Stimulated activated CD4-positive, alpha-beta T cell treated with anti-CD3 and anti-CD28 coated beads, TNF-alpha, amount 100 ng/mL, for 4 hours (primary cell): ENCODE results near the gene SPINK1.
"Not testable (repeated sequence)": the region's sequence is repeated elsewhere in the genome, so short reads cannot be mapped to it uniquely, and the experiment has no call there.

Experiments used
- DNase-seq, 3 experiments: peaks; one replicate each; pipeline ENCODE4 v3.0.0-alpha.2; 2020; ENCODE audit warnings: low read depth in 3 of 3

Gene SPINK1

DNA sequence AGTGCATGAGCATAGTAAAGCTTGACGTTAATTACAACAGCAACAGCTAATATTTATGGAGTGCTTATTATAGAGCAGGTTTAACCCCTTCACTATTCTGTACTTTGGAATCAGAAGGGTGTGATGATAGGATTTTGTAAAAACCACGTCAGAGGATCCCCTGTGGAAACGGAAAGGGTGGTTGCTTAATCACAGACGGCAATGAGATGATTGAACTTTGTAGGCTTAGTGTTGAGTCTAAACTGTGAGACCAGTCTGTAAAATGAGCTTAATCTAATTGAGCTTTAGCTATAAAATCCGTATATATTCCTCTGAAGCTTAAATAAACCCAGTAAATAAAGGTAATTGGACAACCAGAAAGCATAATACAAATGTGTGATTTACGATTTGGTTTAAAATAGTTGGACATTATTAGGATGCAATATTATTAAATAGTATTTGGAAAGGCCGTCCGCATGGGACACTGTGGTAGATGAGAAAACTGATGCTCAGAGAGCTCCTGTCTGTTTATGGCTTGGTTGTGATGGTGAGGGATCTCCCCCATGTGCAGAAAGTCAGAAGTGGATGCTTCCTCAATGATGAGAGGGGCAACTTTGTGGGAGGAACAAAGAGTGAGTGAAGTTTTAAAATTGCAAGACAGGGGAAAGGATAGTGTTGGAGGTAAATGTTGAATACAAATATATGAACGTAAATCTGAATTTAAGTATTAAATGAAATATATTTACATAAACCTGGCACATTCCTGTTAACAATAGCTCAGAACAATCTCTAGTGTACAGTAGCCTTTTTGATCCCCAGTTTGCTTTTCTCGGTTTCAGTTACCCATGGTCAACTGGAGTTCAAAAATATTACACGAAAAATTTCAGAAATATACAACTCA, 23.7 kb upstream of the SPINK1 start:
- no peak for DNase-seq

DNA sequence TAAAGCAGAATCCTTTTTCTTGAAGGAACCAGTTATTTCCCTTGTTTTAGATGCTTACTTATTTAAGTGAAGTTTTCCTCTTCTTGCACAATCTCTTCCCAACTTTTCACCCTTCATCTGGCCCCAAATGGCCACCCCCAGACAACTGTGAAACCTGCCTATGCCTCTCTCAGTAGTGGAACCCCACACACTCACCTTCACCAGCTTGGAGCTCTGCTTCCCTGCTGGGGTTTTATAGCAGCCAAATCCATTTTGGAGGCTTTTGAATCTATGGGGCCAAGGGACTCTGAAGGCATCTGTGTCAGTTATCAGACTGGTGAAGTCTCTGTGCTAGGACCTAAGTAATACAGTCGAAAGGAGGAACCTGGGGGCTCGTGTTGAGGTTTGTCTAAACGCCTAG, 22.9 kb upstream of the SPINK1 start:
- no peak for DNase-seq

DNA sequence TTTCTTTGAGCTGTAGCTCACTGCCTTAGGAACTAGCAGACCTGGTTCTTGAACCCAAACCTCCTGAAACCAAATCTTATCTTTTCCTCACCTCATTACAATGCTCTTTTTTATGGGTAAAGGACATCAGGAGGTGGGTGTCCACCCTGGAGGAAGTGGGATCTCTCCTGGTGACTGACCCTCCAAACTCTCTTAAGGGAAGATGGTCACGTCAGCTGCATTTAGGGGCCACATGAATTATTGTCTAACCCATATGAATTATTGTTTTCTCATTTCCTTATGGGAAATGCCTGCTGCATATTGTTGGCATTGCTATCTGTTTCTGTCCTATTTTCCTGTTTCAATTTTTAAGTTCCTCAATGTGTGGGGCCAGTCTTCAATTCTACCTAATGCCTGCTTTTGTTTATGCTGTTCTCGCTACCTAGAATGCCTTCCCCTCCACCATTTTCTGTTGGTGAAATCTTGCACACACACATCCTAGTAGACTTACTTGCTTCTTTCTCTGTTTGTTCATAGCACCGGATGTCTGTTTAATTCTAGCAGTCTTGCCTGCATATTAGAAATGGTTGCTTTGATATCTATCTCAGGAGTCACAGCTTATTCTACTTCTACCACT, 22.0 kb upstream of the SPINK1 start:
- DNase-seq: no peak

DNA sequence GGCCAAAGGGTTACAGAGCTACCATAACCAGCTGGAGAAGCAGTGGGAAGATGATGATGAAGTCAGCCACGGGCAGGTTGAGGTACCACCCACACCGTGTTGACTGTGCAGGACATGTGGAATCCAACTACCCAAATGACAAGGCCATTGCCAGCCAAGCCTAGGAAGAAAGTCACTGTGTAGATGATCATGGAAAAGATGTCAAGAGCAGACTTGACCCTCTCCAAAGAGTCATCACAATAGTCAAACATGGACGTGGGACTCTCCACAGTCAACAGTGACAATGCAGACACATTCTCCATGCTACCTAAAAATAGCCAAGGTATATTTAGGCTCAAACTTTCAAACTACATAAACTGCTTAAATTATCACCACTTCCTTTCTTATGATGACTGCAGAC, 20.9 kb upstream of the SPINK1 start:
- DNase-seq: no peak

DNA sequence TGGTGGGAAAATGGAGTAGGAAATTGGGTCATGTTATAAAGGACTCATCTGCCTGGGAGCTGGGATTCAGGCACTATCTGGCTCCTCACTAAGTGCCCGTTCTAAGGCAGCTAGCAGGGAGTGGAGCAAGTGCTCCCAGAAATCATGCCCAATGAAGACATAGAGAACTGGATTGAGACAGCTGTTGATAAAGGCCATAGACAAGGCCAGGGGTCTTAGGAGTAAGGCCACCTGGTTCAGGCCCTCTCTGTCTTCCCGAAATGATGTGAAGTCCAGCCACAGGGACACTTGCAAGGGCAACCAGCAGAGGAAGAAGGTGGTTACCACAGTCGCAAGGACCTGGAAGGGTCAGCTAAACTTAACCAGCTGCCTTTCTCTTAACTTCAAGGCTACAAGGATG, 20.1 kb upstream of the SPINK1 start:
- no peak for DNase-seq

DNA sequence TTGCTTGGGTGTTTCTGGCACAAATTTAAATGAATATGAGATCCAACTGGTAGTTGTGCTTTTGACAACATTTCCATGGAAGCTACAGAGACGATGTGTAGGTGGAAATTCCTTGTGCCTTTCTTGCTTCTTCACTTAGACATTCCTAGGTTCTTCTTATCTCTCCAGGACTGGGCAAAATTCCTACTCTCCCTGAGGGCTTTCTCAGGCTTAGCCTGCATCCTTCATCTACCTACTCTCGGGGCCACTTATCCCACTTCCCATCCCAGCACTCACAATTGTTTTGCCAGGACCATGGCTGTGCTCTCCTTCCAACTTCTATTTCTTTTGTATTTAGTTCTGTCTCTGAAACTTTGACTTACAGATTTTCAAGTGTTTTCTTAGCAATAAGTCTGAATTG, 17.8 kb upstream of the SPINK1 start:
- no peak for DNase-seq

DNA sequence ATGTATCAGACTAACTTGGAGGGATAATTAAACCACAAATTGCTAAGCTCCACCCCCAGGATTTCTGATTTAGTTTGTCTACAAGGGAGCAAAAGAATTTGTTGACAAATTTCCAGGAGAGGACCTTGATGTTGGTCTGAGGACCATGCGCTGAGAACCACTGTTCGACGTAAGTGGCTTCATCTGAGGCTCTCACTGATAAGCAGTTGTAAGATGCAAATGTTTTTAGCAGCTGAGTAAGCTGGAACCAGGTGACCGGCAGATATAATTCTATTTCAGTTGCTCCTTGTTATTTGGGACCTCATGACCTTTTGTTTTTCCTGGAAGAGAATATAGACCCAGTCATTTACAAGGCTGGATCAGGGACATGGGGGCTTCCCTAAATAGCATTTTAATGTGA, 14.1 kb upstream of the SPINK1 start:
- no peak for DNase-seq

DNA sequence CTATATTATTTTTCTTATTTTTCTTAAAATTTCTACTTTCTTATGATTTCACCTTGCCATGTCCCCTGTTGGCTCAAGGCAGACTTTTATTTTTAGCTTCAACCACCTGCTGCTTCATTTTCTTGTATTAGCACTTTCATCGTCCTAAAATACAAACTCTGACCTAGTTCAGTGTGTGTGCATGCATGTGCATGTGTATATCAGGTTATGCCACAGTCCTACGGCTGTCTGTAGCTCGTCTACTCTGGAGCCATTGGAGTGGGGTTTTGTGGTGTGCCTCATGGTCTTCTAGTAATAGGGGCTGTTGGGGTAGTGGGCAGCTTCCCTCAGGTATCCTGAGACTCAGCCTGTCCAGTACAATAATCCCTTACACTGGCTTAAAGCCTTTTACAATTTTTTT, 13.4 kb upstream of the SPINK1 start:
- no peak for DNase-seq

DNA sequence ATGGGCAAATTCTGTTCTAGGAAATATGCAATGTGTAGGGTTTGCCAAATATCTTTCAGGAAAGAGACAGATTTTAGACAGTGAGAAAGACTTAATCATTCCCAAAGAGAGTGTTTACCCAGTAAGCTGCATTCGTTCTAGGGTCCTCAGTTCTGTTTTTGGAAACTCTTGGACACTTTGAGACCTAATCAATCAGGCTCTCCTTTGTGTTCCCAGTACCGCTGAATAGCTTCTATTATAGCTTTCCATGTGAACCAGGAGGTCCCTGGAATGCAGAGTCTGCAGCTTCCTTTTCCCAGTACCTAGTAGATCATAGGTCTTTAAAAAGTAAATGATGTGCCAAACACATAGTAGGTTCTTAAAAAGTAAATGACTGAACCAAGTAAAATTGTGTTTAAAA, 11.4 kb upstream of the SPINK1 start:
- DNase-seq: no peak

DNA sequence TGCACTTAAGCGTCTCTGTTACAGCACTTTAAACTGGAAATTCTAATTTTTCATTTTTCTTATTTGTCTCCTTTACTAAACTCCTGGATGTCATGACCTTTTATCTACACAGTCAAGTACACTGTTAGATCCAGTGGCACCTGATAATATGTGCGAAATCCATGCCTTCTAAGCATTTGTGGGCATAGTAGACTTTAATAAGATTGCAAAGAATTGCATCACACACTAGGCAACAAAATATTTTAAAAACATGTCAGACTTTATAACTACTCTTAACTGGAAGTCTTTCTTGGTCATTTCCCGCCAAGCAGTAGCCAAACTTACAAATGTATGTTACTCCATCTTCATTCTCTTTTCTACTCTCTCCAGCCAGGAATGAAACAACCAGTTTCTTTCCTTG, 5.0 kb upstream of the SPINK1 start:
- no peak for DNase-seq

DNA sequence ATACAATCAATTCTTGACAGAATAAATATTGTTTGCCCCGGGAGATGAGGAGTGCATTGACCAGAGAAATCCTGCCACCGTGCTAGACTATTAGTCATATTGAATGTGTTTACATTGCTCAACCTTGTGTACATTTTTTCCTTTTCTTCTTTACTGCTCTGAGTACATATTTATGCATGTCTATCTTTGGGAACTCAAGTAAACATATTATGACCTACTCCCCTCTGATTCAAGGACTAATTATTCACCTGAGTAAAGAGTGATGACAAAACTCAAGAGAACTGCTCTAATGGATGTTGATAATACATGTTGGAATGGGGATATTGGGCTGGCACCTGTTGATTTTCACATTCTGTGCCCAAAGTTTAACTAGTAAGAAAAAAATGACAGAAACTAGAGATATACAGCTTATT, 3.9 kb upstream of the SPINK1 start:
- DNase-seq: no peak

DNA sequence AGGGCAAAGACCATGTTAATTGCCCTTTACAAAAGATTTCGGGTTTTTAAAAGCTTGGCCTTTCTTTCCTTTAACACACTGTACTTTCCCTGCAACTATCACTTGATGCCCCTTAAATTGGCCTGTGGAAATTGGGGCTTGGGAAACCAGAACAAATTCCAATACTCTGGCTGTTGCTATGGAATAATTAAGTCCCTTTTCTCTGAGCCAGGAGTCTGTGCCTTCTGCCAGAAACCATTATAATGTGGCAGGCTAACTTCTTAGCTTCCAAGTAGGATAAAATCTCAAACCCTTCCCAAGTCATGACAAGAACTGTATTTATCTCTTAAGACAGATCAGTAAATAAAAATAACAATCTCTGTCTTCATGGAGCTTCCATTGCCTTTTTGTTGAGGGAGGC, 1.1 kb upstream of the SPINK1 start:
- no peak for DNase-seq

DNA sequence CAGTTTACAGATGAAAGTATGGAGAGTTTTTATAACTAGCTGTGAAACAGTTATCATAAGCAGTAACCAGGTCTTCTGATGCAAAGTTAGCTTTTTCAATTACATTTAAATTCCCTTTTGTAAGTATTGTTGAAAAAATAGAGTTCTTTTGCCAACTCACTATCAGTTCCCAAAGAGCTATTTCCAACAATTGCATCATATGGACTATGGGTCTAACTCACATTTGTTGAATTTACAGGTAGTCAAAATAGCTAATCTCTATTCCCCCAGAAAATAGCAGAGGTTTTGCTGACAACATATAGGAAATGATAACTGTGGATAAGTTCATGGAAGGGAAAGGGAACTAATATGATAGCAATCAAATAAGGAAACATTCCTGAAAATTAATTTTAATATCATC, 1.4 kb downstream of the SPINK1 start:
- no peak for DNase-seq

DNA sequence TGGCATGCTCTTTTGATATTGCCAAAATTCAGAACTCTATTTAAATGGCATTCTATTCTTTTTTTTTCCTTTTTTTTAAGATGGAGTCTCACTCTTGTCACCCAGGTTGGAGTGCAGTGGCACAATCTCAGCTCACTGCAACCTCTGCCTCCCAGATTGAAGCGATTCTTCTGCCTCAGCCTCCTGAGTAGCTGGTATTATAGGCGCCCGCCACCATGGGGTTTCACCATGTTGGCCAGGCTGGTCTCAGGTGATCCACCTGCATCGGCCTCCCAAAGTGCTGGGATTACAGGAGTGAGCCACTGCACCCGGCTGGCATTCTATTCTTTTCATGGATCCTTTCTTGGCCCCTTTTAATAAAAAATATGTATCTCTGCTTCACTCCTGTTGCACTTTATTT, 4.5 kb downstream of the SPINK1 start:
- not testable (repeated sequence) for DNase-seq

DNA sequence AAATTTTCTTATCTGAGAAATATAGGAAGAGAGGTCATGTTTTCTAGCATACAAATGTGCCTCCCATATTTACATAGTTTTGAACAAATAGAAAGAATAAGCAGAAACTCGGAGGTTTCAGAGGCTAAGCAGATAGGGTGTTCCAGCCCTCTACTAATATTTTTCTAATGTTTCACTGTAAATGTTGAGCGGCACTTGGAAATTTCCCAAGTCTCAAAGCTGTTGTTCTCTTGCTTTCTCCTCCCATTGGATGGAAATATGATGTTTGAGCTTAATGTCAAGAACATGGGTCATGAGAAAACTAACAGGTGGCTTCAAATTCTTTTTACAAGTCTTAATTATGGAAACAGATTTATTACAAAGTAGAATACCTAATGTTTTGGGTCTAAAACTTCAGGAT, 5.1 kb downstream of the SPINK1 start:
- DNase-seq: no peak

DNA sequence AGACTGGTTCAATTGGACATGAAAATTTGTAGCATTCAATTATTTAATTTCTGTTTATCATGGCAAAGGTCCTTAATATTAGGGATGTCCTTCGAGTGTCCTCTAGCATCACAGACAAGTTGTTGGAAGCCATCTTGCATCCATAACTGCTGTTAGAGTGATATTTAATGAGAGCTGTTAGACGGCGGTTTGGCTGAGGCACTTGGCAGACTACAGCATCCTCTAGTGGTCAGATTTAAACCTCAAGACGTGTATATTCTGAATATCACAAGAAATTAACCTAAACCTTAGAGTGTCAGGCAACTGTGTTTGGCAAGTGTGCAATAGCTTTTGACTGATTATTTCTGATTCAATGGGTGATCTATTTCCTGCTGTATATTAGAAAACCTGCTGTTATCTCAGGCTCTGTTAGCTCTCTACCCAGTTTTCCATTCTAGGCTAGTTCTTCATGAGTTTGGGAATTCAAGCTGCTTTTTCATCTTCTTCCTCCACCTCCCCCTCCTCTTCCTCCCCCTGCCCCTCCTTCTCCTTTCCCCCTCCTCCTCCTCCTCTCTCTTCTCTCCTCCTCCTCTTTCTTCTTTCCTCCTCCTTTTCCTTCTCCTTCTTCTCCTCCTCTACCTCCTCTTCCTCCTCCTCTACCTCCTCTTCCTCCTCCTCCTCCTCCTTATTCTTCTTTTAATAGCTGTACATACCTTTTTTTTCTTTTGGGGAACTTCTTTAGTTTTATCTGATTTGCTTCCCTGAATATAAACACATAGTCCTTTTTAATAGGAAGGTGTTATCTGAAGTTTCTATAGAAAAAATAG, 8.6 kb downstream of the SPINK1 start:
- peak in 1 of 3 experiments; percentile 5 for DNase-seq

DNA sequence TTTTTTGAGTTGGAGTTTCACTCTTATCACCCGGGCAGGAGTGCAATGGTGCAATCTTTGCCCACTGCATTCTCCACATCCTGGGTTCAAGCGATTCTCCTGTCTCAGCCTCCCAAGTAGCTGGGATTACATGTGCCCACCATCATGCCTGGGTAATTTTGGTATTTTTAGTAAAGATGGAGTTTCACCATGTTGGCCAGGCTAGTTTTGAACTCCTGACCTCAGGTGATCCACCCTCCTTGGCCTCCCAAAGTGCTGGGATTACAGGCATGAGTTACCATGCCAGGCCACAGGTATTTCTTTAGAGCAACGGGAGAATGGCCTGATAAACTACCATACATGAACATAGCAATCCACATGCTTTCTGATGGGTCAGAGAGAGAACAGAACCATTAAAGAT, 9.2 kb downstream of the SPINK1 start:
- DNase-seq: not testable (repeated sequence)

DNA sequence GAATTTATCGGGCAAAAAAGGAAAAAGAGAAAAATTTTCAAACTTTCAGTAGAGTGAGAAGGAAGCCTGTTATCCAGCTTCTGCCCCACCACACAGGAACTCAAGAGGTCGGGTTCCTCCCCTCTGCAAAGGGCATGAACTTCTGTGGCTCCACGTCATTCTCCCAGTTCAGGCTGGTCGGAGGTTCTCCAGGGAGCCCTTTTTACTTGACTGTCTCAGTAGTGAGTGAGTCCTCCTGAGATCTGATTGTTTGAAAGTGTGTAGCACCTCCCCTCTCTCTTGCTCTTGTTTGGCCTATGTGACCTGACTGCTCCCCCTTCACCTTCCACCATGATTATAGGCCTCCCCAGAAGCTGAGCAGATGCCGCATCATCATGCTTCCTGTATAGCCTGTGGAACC, 9.7 kb downstream of the SPINK1 start:
- no peak for DNase-seq

DNA sequence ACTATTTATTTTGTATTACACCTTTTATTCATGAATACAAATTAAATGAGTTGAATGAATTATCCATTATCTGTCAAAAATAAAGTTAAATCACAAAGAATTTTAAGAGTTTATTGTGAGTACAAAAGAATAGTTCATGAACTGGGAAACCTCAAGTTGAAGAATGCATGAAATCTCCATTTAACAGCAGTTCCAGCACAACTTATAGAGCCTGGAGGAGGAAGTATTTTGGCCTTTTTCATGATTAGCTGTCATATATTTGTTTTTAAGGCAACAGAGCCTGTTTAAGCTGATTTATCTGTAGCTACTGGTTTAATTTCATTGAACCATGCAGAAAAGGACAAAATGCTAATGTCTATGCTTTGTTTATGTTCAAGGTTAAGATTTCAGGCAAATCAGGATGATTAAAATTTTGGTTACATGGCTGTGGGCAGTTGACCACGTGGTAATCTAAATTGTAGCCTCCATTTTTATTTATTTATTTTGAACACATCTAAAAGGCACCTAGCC, 12.2 kb downstream of the SPINK1 start:
- no peak for DNase-seq

DNA sequence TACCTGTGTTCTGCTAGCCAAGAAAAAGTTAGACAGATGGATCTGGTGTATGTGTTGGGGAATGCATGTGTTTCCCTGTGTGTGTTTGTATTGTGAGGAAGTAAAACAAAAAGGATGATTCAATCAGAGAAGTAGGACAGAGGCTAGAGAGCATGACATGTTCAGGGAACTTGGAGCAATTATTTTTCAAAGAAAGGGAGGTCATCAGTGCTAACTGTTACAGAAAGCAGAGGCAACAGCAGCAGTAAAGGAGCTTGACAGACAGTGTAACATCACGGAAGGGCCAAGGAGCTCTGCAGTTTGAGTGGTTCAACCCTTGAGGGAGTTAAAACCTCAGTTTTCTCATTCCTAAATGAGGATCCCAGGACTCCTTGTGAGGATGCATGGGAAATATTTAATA, 13.2 kb downstream of the SPINK1 start:
- DNase-seq: no peak

DNA sequence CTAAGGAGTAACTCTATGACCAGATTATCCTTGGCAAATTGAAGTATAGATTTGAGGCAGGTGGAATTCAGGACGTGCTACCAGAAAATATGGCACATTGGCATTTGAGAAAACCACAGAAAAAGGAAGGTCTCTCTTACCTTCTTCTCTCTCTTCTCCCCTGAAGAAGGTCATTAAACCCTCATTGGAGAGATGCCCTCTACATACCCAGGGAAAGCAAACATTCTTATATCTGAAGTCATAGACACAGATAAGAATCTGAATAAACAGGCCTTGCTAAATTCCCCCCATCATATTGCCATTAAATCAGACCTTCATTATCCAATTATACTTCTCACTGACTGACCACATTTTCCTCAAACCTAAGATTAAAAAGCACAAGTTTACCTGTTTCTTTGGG, 17.8 kb downstream of the SPINK1 start:
- DNase-seq: no peak

DNA sequence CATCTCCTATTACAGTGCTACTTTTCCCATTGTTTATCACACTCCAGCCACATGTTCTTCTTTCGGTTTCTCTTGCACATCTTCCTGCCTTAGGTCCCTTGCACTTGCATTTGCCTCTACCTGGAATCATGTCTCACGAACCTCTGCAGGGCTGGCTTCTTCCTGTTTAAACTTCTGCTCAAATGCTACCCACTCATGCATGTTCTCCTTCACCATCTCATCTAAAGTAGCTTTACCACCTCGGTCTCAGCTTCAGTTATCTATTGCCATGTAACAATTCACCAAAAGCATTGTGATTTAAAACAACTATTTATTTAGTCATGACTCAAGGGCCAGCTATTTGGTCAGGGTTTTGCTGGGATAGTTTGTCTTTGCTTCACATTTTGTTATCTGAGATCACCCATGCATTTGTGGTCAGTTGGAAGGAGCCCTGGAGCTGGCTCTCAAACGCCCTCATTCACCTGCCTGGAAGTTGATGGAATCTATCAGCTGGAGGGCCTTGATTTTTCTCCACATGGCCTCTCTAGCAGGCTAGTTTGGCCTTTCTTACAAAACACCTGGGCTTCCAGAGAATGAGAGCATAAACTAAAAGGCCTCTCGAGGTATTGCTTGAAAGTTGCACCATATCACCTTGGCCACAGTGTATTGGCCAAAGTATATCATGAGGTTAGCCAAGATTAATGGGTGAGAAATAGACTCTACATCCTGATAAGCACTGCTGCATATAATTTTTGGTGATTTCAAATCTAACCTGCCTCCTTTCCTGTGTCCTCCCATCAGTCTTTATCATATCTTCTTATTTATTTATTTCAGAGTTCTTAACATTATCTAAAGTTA, 21.4 kb downstream of the SPINK1 start:
- no peak for DNase-seq
